HepG2 (cell line): ENCODE results near the gene INO80B. TPM values are rescaled to one million over a fixed set of nuclear protein-coding genes. Genes with fewer than 3 reads are reported as not detected.

Source experiments
- CCDC6 ChIP-seq: sonication (generic); formaldehyde crosslinking; IDR thresholded peaks from 2 replicates; pipeline ENCODE4 v1.8.1; 2022; ENCODE audit warnings: mild to moderate bottlenecking, missing genetic modification reagents, moderate library complexity
- CEBPB ChIP-seq: IDR thresholded peaks from 2 replicates; pipeline ENCODE4 v1.6.1; 2011; ENCODE audit warnings: low read depth, low read length, improper control_type of control experiment, borderline replicate concordance
- CENPX ChIP-seq: sonication (generic); formaldehyde crosslinking; IDR thresholded peaks from 2 replicates; pipeline ENCODE4 v1.9.0; 2021; ENCODE audit warnings: mild to moderate bottlenecking, missing genetic modification reagents, moderate library complexity
- FUBP1 ChIP-seq: sonication (generic); formaldehyde crosslinking; IDR thresholded peaks from 2 replicates; pipeline ENCODE4 v1.5.1; 2020; ENCODE audit warnings: missing genetic modification reagents, mild to moderate bottlenecking, borderline replicate concordance
- KIAA2018 ChIP-seq: sonication (generic); formaldehyde crosslinking; IDR thresholded peaks from 2 replicates; pipeline ENCODE4 v1.5.0; 2020; ENCODE audit warnings: mild to moderate bottlenecking, missing genetic modification reagents, borderline replicate concordance
- MIER3 ChIP-seq: IDR thresholded peaks from 2 replicates; pipeline ENCODE4 v1.6.1; 2016; ENCODE audit warnings: missing compliant biosample characterization, borderline replicate concordance
- NCOA2 ChIP-seq: sonication (generic); formaldehyde crosslinking; IDR thresholded peaks from 2 replicates; pipeline ENCODE4 v1.8.0; 2022; ENCODE audit warnings: inconsistent platforms
- NCOA5 ChIP-seq: sonication (generic); formaldehyde crosslinking; IDR thresholded peaks from 2 replicates; pipeline ENCODE4 v1.4.0; 2020; ENCODE audit warnings: missing genetic modification reagents
- PAF1 ChIP-seq: IDR thresholded peaks from 2 replicates; pipeline ENCODE4 v1.6.1; 2016; ENCODE audit warnings: missing genetic modification reagents, missing compliant biosample characterization
- PLRG1 ChIP-seq: fragments of 450-650 bp; conservative IDR thresholded peaks from 2 replicates; pipeline ENCODE4 v1.6.1; 2016
- RFXANK ChIP-seq: IDR thresholded peaks from 2 replicates; pipeline ENCODE4 v1.6.1; 2016
- ZBTB20 ChIP-seq: sonication (generic); formaldehyde crosslinking; IDR thresholded peaks from 2 replicates; pipeline ENCODE4 v1.8.1; 2023; ENCODE audit warnings: missing genetic modification reagents, low read depth, mild to moderate bottlenecking, borderline replicate concordance
- ZNF160 ChIP-seq: sonication (generic); formaldehyde crosslinking; IDR thresholded peaks from 2 replicates; pipeline ENCODE4 v1.8.0; 2022; ENCODE audit warnings: mild to moderate bottlenecking, inconsistent platforms, missing genetic modification reagents
- ZNF33B ChIP-seq: sonication (generic); formaldehyde crosslinking; IDR thresholded peaks from 2 replicates; pipeline ENCODE4 v1.5.1; 2020; ENCODE audit warnings: mild to moderate bottlenecking, missing genetic modification reagents
- ZNF354B ChIP-seq: sonication (generic); formaldehyde crosslinking; IDR thresholded peaks from 2 replicates; pipeline ENCODE4 v1.8.0; 2022; ENCODE audit warnings: mild to moderate bottlenecking, missing genetic modification reagents
- ZNF543 ChIP-seq: sonication (generic); formaldehyde crosslinking; IDR thresholded peaks from 2 replicates; pipeline ENCODE4 v1.4.0; 2020; ENCODE audit warnings: mild to moderate bottlenecking, missing genetic modification reagents
- ZNF589 ChIP-seq: sonication (generic); formaldehyde crosslinking; conservative IDR thresholded peaks from 2 replicates; pipeline ENCODE4 v1.8.0; 2022; ENCODE audit warnings: mild to moderate bottlenecking, moderate library complexity, missing genetic modification reagents
- polyA plus RNA-seq, 8 experiments: library from polyadenylated mRNA; depleted of rRNA in 3 of 8; stranded (reverse) in 7 of 8; unstranded in 1 of 8; fragments of >200 nt; fragmentation: Illumina TruSeq in 4 of 8; extraction: Trizol in 4 of 8; gene quantifications; 2 replicates each; pipeline versions ENCODE4 v1.2.1 to v1.2.3, GENCODE V29; 2011 to 2016; ENCODE audit warnings: low read depth in 4 of 8, missing spikeins in 1 of 8, mixed read lengths in 1 of 8; ENCODE audit not compliant: insufficient read depth in 1 of 8
- total RNA-seq, 5 experiments: library from RNA; depleted of rRNA; stranded (reverse); fragments of >200 nt; fragmentation: Illumina TruSeq; extraction: Trizol; gene quantifications; 2 replicates each; pipeline ENCODE4 v1.2.3, GENCODE V29; 2016; ENCODE audit warnings: low read depth in 1 of 5
- TF ChIP-seq, protein P1 (sequence below): IDR thresholded peaks from 2 replicates; pipeline ENCODE4 v1.6.1; 2016; ENCODE audit warnings: low read depth, borderline replicate concordance
- TF ChIP-seq, protein P2 (sequence below): IDR thresholded peaks from 2 replicates; pipeline ENCODE4 v1.6.1; 2016

INO80B gene
- total and polyA plus RNA-seq, 2 of the 13 experiments (the other 11 are each of a cell fraction or from before 2014, with no cell fraction given) = 6.2 to 14.5 TPM

- TF ChIP-seq KIAA2018 (CRISPR knock-in tag) = 0 out of 2 replicates have a peak, but pooled peaks have one; percentile 33
- peak; percentile 83; the same call in 1 of the 2 replicates for TF ChIP-seq CCDC6 (CRISPR knock-in tag)
- TF ChIP-seq FUBP1 (CRISPR knock-in tag) = no peak
- no peak for TF ChIP-seq CENPX (CRISPR knock-in tag)
- TF ChIP-seq RFXANK (CRISPR knock-in tag) = peak; percentile 16; the same call in 1 of the 2 replicates
- TF ChIP-seq, protein P1, sequence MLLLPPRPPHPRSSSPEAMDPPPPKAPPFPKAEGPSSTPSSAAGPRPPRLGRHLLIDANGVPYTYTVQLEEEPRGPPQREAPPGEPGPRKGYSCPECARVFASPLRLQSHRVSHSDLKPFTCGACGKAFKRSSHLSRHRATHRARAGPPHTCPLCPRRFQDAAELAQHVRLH (CRISPR knock-in tag) = no peak; the same call in 1 of the 2 replicates
- TF ChIP-seq ZNF589 (CRISPR knock-in tag) = no peak; the same call in 1 of the 2 replicates
- TF ChIP-seq ZNF33B (CRISPR knock-in tag) = peak; percentile 72; the same call in 1 of the 2 replicates
- TF ChIP-seq ZBTB20 (CRISPR knock-in tag) = no peak; the same call in 1 of the 2 replicates
- TF ChIP-seq ZNF543 (CRISPR knock-in tag) = peak; percentile 91
- 0 out of 2 replicates have a peak, but pooled peaks have one; percentile 67 for TF ChIP-seq MIER3 (CRISPR knock-in tag)
- TF ChIP-seq ZNF354B (CRISPR knock-in tag) = 0 out of 2 replicates have a peak, but pooled peaks have one; percentile 43
- TF ChIP-seq PAF1 (CRISPR knock-in tag) = no peak
- TF ChIP-seq, protein P2, sequence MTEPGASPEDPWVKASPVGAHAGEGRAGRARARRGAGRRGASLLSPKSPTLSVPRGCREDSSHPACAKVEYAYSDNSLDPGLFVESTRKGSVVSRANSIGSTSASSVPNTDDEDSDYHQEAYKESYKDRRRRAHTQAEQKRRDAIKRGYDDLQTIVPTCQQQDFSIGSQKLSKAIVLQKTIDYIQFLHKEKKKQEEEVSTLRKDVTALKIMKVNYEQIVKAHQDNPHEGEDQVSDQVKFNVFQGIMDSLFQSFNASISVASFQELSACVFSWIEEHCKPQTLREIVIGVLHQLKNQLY (CRISPR knock-in tag) = no peak; the same call in 1 of the 2 replicates
- TF ChIP-seq CEBPB = peak; percentile 24; the same call in 1 of the 2 replicates
- no peak for TF ChIP-seq PLRG1
- TF ChIP-seq NCOA2 (CRISPR knock-in tag) = no peak
- TF ChIP-seq ZNF160 (CRISPR knock-in tag) = peak; percentile 19; the same call in 1 of the 2 replicates
- 0 out of 2 replicates have a peak, but pooled peaks have one; percentile 87 for TF ChIP-seq NCOA5 (CRISPR knock-in tag)
Measured at GRCh38 chr2:74441690-74442482, 13.0 kb upstream of the INO80B start, which contains the start of gene RTKN (continued).
